Kidney epithelial cell (primary cell): ENCODE measurements around the gene DOP1A. TPM values are rescaled to one million over a fixed set of nuclear protein-coding genes. Genes with fewer than 3 reads are reported as not detected.

Experiments
- DNase-seq: peaks from one replicate; pipeline ENCODE4 v3.0.0-alpha.2; 2010; ENCODE audit warnings: low read depth
- H3K27me3 ChIP-seq: 2 replicates; pipeline ENCODE4 v1.6.0; 2011; ENCODE audit warnings: low read length; ENCODE audit not compliant: control insufficient read depth, insufficient read depth
- H3K36me3 ChIP-seq: 2 replicates; pipeline ENCODE4 v1.5.1; 2011; ENCODE audit warnings: low read length; ENCODE audit not compliant: control insufficient read depth, insufficient read depth
- H3K4me3 ChIP-seq: 2 replicates; pipeline ENCODE4 v1.5.1; 2011; ENCODE audit warnings: low read depth, mild to moderate bottlenecking, control low read depth, low read length
- total RNA-seq: library from RNA; depleted of rRNA; stranded (reverse); fragments of >200 nt; gene quantifications from 2 replicates; pipeline ENCODE4 v1.2.3, GENCODE V29; 2015
- TF ChIP-seq, protein P1 (sequence below): IDR thresholded peaks from 2 replicates; pipeline ENCODE4 v1.5.1; 2011; ENCODE audit warnings: mild to moderate bottlenecking, moderate library complexity, low read length, control low read depth, inconsistent platforms; ENCODE audit not compliant: insufficient read depth, poor library complexity, severe bottlenecking

Gene DOP1A
- total RNA-seq, 1 donor from 2014 or later, result 11.7 TPM

DNA sequence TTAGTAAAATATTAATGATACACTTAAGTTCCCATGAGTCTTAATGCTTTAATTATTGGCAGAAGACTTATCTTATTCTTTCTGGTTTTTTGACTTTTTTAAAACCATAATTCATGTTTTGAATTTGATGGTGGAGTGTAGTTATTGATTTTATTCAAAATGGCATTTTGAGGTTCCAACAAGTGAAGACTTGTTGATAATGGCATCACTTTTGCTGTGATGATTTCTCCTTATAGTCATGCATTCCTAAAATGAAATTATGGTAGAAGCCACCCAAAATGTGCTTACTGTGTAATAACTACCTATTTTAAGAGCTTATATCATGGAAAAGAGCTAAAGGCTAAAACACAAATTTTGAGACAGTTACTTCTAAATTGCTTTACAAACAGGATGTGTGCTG lies 2.2 kb downstream of the DOP1A start:
- Histone ChIP-seq H3K36me3 (no peaks in the 10 kb centered on the region), H3K4me3 (no peak overlapping the region), H3K27me3 (no peaks in the 10 kb centered on the region)
- no peak for DNase-seq
- TF ChIP-seq, protein P1, sequence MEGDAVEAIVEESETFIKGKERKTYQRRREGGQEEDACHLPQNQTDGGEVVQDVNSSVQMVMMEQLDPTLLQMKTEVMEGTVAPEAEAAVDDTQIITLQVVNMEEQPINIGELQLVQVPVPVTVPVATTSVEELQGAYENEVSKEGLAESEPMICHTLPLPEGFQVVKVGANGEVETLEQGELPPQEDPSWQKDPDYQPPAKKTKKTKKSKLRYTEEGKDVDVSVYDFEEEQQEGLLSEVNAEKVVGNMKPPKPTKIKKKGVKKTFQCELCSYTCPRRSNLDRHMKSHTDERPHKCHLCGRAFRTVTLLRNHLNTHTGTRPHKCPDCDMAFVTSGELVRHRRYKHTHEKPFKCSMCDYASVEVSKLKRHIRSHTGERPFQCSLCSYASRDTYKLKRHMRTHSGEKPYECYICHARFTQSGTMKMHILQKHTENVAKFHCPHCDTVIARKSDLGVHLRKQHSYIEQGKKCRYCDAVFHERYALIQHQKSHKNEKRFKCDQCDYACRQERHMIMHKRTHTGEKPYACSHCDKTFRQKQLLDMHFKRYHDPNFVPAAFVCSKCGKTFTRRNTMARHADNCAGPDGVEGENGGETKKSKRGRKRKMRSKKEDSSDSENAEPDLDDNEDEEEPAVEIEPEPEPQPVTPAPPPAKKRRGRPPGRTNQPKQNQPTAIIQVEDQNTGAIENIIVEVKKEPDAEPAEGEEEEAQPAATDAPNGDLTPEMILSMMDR, result no peak

DNA sequence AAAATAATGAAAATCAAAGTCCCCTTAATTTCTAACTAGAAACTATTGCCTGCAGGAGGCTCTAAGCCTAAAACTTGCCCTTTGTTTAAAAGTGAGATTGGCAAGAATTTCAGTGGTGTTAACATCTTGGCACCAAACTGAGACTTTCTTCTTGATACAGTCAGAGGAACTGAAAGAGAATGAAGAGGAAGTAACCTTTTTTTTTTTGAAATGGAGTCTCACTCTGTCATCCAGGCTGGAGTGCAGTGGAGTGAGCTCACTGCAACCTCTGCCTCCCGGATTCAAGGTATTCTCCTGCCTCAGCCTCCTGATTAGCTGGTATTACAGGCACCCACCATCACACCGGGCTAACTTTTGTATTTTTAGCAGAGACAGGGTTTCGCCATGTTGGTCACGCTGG lies 3.6 kb downstream of the DOP1A start:
- TF ChIP-seq, protein P1, result no peak
- Histone ChIP-seq H3K36me3 (no peaks in the 10 kb centered on the region), H3K4me3 (no peak overlapping the region), H3K27me3 (no peaks in the 10 kb centered on the region)
- no peak for DNase-seq

DNA sequence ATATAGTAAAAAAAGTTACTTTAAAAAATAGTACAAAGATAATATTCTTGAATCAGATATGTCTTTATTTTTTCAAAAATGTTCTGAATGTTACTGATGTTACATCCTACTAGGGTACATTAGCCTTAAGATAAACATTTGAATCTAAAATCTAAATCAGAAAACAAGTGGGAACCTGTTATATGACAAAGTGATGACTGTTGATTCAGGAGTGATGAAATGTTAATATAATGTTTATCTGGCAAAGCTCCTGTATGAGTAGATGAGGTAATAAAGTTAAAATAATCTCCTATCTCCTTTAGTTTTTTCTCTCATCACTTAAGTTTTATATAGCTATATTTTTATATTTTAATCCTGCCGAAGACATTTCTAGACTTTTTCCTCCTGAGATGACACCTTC lies 4.2 kb downstream of the DOP1A start:
- H3K27me3 ChIP-seq, result no peaks in the 10 kb centered on the region
- no peak overlapping the region for H3K4me3 ChIP-seq
- H3K36me3 ChIP-seq, result no peaks in the 10 kb centered on the region
- TF ChIP-seq, protein P1, result no peak
- no peak for DNase-seq

DNA sequence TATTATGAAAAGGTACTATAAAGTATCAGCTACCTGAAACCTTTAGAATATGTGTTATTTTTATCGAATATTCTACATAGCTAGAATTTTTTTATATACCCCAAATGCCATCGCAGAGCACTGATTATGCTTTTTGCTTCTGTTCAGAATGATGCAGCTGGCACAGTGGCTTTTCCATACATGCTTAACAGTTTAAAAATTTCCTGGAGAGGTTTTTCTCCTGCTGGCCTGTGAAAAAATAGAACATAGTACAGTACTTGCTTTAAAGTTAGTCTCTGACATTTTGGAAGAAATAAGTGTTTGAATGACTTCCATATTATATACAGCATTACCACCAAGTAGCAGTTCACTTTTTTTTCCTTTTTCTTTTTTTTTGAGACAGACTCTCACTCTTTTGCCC lies 5.3 kb downstream of the DOP1A start:
- H3K36me3 ChIP-seq, result no peaks in the 10 kb centered on the region
- DNase-seq, result no peak
- H3K27me3 ChIP-seq, result no peaks in the 10 kb centered on the region
- H3K4me3 ChIP-seq, result no peak overlapping the region
- TF ChIP-seq, protein P1, result no peak

DNA sequence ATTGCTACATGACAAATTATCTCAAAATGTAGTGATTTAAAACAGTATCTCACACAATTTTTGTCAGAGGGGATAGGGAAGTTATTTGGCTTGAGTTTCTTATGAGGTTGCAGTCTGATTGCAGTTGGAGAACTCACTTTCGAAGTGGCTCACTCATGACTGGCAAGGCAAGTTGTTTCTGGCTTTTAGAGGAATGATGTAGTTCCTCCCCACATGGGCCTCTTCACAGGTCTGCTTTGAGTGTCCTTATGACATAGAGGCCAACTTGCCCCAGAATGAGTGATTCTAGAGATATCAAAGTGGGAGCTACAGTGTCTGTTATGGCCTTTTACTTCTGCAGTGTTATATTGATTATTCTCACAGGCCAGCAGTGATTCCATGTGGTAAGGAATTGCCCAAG lies 6.1 kb downstream of the DOP1A start:
- no peaks in the 10 kb centered on the region for H3K27me3 ChIP-seq
- no peak for DNase-seq
- H3K36me3 ChIP-seq, result no peaks in the 10 kb centered on the region
- H3K4me3 ChIP-seq, result no peak overlapping the region
- TF ChIP-seq, protein P1, result no peak

DNA sequence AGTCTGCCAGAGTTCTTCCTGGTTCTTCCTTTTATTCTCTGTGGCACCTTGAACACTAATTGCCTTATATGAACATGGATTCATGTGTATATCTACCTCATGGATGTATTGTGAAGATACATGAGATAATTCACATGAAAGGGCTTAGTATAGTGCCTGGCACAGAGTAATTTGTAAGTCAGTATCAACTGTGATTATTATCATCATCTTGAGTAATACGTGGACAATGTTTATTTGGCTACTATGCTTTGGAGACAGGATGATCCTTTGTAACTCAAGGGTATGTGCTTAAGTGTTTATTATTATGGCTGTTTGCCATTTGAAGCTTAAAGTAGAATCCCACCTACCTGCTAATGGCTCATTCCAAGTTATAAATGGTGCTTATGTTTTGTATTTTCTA lies 16.0 kb downstream of the DOP1A start:
- Histone ChIP-seq H3K4me3 (no peak overlapping the region), H3K27me3 (no peaks in the 10 kb centered on the region), H3K36me3 (no peaks in the 10 kb centered on the region)
- TF ChIP-seq, protein P1, result no peak
- DNase-seq, result no peak
